MG63 (cell line): ENCODE results near the gene GRHL1. TPM values are rescaled to one million over a fixed set of nuclear protein-coding genes. Genes with fewer than 3 reads are reported as not detected.
"Not testable (repeated sequence)": the region's sequence is repeated elsewhere in the genome, so short reads cannot be mapped to it uniquely, and the experiment has no call there.

Experiments
- DNase-seq: peaks from one replicate; pipeline ENCODE4 v3.0.0-alpha.2; 2020
- H3K27me3 ChIP-seq: fragments of 250-450 bp; sonication (Bioruptor Pico); 2 replicates; pipeline ENCODE4 v1.5.1; 2020; ENCODE audit warnings: mild to moderate bottlenecking, moderate library complexity
- H3K36me3 ChIP-seq: fragments of 250-450 bp; sonication (Bioruptor Pico); 2 replicates; pipeline ENCODE4 v1.5.1; 2020; ENCODE audit warnings: mild to moderate bottlenecking, moderate library complexity
- H3K4me3 ChIP-seq: fragments of 250-450 bp; sonication (Bioruptor Pico); 2 replicates; pipeline ENCODE4 v1.5.1; 2020; ENCODE audit warnings: mild to moderate bottlenecking, moderate library complexity
- H3K9me3 ChIP-seq: fragments of 250-450 bp; sonication (Bioruptor Pico); 2 replicates; pipeline ENCODE4 v1.5.1; 2020; ENCODE audit warnings: mild to moderate bottlenecking, moderate library complexity
- total RNA-seq: library from RNA; depleted of rRNA; stranded (reverse); fragments of >200 nt; shearing (Covaris generic); gene quantifications from 2 replicates; pipeline ENCODE4 v1.2.3, GENCODE V29; 2014; ENCODE audit warnings: low replicate concordance

Gene GRHL1
- total RNA-seq, 1 experiment from 2014 or later, result 0.46 TPM

DNA sequence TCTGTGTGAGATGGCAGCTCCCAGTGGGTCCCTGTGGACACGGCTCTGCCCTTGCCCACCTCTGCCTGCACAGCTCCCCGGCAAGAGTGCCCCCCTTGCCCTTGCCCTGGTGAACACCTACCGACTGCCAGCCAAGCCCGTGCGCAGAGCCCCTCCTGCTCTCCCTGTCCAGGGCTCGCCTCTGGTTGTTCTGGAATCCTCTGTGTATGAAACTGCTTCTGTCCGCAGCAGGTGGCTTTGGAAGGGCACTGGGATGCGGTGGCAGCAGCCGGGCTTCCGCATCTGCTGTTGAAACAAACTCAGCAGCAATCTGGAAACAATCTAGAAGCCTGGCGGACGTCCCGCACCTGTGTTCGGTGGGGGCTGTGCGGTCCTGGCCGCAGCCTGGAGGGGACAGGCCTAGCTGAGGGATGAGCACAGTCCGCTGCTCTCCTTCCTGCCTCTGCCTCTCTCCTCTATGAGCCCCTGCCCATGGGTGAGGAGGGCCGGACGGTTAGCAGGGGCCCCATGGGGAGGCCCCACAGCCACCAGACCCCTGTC, 57.8 kb downstream of the GRHL1 start:
- Histone ChIP-seq H3K4me3 (no peak overlapping the region), H3K36me3 (no peaks in the 10 kb centered on the region), H3K9me3 (no peaks in the 10 kb centered on the region), H3K27me3 (no peaks in the 10 kb centered on the region)
- no peak for DNase-seq

DNA sequence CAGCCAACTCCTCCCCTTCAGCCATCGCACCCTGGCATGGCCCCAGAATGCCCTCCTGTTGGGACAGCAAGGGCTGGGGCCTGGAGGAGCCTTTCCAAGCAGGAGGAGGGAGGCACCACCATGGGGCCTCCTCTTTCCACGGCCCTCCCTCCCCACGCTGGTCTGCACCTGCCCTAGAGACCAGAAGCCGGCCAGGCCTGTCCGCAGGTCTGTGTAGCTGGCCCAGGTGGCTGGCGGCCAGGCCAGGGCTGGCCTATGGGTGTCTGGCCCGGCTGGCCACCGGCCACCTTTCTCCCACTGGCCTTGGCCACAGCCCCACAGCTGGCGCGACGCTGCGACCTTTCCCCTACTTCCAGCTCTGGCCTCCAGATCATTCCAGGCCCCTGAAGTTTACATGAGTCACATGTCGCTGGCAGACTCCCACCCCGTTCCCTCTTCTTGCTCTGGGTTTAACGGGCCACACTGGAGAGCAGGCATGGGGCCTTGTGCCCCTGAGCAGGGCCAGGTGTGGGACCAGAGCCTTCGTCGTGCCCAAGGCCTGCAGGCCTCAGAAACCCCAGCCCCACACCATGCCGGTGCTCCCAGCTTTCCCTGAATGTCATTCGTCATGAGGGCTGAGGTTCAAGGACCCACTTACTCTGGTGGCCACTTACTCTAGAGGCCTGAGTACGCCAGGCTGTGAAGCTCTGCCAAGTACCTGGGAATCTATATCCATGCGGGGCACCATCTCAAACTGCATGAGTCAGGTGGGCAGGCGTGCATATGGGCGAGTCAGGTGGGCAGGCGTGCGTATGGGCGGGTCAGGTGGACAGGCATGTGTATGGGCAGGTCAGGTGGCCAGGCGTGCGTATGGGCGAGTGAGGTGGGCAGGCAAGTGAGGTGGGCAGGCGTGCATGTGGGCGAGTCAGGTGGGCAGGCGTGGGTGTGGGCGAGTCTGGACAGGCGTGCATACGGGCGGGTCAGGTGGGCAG, 58.6 kb downstream of the GRHL1 start:
- no peaks in the 10 kb centered on the region for H3K36me3 ChIP-seq
- H3K4me3 ChIP-seq, result no peak overlapping the region
- H3K27me3 ChIP-seq, result no peaks in the 10 kb centered on the region
- DNase-seq, result peak; percentile 94
- no peaks in the 10 kb centered on the region for H3K9me3 ChIP-seq

DNA sequence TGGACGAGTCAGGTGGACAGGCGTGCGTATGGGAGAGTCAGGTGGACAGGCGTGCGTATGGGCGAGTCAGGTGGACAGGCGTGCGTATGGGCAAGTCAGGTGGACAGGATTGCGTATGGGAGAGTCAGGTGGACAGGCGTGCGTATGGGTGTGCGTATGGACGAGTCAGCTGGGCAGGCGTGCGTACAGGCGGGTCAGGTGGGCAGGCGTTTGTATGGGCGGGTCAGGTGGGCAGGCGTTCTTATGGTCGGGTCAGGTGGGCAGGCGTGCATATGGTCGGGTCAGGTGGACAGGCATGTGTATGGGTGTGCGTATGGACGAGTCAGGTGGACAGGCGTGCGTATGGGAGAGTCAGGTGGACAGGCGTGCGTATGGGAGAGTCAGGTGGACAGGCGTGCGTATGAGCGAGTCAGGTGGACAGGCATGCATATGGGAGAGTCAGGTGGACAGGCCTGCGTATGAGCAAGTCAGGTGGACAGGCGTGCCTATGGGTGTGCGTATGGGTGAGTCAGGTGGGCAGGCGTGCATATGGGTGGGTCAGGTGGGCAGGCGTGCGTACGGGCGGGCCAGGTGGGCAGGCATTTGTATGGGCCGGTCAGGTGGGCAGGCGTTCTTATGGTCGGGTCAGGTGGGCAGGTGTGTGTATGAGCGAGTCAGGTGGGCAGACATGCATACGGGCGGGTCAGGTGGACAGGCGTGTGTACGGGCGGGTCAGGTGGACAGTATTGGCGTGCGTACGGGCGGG, 59.5 kb downstream of the GRHL1 start:
- not testable (repeated sequence) for DNase-seq, H3K27me3 ChIP-seq, H3K4me3 ChIP-seq, H3K36me3 ChIP-seq, H3K9me3 ChIP-seq

DNA sequence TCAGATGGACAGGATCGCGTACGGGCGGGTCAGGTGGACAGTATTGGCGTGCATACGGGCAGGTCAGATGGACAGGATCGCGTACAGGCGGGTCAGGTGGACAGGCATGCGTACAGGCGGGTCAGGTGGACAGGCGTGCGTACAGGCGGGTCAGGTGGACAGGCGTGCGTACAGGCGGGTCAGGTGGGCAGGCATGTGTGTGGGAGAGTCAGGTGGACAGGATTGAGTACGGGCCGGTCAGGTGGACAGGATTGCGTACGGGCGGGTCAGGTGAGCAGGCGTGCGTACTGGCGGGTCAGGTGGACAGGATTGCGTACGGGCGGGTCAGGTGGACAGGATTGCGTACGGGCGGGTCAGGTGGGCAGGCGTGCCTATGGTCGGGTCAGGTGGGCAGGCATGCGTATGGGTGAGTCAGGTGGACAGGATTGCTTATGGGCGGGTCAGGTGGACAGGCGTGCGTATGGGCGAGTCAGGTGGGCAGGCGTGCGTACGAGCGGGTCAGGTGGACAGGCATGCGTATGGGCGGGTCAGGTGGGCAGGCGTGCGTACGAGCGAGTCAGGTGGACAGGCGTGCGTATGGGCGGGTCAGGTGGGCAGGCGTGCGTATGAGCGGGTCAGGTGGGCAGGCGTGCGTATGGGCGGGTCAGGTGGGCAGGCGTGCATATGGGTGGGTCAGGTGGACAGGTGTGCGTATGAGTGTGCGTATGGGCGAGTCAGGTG, 60.3 kb downstream of the GRHL1 start:
- H3K27me3 ChIP-seq, H3K36me3 ChIP-seq, H3K4me3 ChIP-seq: not testable (repeated sequence)

DNA sequence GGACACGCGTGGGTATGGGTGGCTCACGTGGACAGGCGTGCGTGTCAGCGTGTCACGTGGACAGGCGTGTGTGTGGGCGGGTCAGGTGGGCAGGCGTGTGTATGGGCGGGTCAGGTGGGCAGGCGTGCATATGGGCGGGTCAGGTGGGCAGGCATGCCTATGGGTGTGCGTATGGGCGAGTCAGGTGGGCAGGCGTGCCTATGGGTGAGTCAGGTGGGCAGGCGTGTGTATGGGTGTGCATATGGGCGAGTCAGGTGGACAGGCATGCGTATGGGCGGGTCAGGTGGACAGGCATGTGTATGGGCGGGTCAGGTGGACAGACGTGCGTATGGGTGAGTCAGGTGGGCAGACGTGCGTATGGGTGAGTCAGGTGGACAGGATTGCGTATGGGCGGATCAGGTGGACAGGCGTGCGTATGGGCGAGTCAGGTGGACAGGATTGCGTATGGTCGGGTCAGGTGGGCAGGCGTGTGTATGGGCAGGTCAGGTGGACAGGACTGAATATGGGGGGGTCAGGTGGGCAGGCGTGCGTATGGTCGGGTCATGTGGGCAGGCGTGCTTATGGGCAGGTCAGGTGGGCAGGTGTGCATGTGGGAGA, 61.0 kb downstream of the GRHL1 start:
- not testable (repeated sequence) for DNase-seq, H3K4me3 ChIP-seq, H3K27me3 ChIP-seq, H3K36me3 ChIP-seq, H3K9me3 ChIP-seq

More for the DNA sequence above, 60.3 kb downstream of the GRHL1 start:
- DNase-seq, H3K9me3 ChIP-seq: not testable (repeated sequence)

DNA sequence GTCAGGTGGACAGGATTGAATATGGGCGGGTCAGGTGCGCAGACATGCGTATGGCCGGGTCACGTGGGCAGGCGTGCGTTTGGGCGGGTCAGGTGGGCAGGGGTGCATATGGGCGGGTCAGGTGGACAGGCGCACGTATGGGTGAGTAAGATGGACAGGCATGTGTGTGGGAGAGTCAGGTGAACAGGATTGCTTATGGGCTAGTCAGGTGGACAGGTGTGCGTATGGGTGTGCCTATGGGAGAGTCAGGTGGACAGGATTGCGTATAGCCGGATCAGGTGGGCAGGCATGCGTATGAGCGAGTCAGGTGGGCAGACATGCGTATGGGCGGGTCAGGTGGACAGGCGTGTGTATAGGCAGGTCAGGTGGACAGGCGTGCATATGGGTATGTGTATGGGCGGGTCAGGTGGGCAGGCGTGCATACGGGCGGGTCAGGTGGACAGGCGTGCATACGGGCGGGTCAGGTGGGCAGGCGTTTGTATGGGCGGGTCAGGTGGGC, 61.5 kb downstream of the GRHL1 start:
- Histone ChIP-seq H3K27me3 (no peaks in the 10 kb centered on the region), H3K9me3 (no peaks in the 10 kb centered on the region), H3K36me3 (no peaks in the 10 kb centered on the region), H3K4me3 (no peak overlapping the region)
- DNase-seq, result no peak

DNA sequence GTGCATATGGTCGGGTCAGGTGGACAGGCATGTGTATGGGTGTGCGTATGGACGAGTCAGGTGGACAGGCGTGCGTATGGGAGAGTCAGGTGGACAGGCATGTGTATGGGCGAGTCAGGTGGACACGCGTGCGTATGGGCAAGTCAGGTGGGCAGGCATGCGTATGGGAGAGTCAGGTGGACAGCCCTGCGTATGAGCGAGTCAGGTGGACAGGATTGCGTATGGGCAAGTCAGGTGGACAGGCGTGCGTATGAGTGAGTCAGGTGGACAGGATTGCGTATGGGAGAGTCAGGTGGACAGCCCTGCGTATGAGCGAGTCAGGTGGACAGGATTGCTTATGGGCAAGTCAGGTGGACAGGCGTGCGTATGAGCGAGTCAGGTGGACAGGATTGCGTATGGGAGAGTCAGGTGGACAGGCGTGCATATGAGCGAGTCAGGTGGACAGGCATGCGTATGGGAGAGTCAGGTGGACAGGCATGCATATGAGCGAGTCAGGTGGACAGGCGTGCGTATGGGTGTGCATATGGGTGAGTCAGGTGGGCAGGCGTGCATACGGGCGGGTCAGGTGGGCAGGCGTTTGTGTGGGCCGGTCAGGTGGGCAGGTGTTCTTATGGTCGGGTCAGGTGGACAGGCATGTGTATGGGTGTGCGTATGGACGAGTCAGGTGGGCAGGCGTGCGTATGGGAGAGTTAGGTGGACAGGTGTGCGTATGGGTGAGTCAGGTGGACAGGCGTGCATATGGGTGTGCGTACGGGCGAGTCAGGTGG, 62.3 kb downstream of the GRHL1 start:
- not testable (repeated sequence) for DNase-seq, H3K27me3 ChIP-seq, H3K36me3 ChIP-seq, H3K9me3 ChIP-seq, H3K4me3 ChIP-seq

DNA sequence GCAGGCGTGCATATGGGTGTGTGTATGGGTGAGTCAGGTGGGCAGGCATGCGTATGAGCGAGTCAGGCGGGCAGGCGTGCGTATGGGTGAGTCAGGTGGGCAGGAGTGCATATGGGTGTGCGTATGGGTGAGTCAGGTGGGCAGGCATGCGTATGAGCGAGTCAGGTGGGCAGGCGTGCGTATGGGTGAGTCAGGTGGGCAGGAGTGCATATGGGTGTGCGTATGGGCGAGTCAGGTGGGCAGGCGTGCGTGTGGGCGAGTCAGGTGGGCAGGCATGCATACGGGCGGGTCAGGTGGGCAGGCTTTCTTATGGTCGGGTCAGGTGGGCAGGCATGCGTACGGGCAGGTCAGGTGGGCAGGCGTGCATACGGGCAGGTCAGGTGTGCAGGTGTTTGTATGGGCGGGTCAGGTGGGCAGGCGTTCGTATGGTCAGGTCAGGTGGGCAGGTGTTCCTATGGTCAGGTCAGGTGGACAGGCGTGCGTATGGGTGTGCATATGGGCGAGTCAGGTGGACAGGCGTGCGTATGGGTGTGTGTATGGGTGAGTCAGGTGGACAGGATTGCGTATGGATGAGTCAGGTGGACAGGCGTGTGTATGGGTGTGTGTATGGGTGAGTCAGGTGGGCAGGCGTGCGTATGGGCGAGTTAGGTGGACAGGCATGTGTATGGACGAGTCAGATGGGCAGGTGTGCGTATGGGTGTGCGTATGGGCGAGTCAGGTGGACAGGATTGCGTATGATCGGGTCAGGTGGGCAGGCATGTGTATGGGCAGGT, 63.1 kb downstream of the GRHL1 start:
- no peak for DNase-seq
- no peaks in the 10 kb centered on the region for H3K36me3 ChIP-seq
- no peaks in the 10 kb centered on the region for H3K27me3 ChIP-seq
- H3K9me3 ChIP-seq, result no peaks in the 10 kb centered on the region
- H3K4me3 ChIP-seq, result no peak overlapping the region

DNA sequence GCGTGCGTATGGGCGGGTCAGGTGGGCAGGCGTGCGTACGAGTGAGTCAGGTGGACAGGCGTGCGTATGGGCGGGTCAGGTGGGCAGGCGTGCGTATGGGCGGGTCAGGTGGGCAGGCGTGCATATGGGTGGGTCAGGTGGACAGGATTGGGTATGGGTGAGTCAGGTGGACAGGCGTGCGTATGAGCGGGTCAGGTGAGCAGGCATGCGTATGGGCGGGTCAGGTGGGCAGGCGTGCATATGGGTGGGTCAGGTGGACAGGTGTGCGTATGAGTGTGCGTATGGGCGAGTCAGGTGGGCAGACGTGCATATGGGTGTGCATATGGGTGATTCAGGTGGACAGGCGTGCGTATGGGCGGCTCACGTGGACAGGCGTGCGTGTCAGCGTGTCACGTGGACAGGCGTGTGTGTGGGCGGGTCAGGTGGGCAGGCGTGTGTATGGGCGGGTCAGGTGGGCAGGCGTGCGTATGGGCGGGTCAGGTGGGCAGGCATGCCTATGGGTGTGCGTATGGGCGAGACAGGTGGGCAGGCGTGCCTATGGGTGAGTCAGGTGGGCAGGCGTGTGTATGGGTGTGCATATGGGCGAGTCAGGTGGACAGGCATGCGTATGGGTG, 64.0 kb downstream of the GRHL1 start:
- H3K36me3 ChIP-seq, H3K27me3 ChIP-seq, H3K4me3 ChIP-seq, DNase-seq, H3K9me3 ChIP-seq: not testable (repeated sequence)

DNA sequence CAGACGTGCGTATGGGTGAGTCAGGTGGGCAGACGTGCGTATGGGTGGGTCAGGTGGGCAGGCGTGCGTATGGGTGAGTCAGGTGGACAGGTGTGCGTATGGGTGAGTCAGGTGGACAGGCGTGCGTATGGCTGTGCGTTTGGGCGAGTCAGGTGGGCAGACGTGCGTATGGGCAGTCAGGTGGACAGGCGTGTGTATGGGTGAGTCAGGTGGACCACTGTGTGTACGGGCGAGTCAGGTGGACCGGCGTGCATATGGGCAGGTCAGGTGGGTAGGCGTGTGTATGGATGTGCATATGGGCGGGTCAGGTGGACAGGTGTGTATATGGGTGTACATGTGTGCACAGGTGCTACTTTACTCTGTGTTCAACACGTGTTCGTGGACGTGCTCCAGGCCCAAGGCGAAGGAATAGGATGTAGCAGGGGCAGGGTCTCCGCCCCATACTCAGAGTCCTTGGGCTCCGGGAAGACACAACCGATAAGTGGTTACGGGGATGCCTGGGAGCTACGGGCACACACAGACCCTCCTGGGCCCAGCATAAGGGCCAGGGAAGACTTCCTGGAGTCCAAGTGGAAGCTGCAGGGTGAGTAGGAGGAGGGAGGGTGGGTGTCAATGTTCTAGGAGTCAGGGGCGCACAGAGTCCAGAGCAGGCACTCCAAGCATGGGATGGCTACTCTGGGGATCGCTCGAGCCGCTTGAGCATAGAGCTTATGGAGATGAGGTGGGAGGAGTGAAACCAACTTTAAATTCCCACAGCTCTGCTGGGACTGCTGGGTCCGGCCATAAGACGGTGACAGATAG, 64.7 kb downstream of the GRHL1 start:
- no peaks in the 10 kb centered on the region for H3K9me3 ChIP-seq
- H3K27me3 ChIP-seq, result no peaks in the 10 kb centered on the region
- H3K36me3 ChIP-seq, result no peaks in the 10 kb centered on the region
- no peak overlapping the region for H3K4me3 ChIP-seq
- DNase-seq, result no peak

DNA sequence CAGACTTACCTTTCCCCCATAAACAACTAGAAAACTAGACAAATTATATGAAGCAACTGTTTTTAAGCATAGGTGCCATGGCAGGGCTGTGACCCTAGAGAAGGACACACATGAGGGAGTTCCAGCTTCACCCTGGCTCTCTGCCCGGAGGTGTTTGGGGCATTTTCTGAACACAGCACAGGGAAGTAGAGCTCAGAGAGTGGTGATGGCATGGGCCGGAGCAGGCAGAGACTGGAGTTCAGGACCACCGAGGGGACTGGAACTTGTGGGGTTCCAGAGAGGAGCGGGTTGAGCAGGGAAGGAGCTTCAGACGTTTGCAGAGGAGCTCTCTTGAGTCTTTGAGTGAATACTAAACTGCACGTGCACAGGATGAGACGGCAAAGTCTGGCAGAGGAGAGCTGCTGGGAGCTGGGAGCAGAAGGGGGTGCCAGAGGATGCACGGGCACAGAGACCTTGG, 65.3 kb downstream of the GRHL1 start:
- H3K9me3 ChIP-seq, result no peaks in the 10 kb centered on the region
- H3K36me3 ChIP-seq, result no peaks in the 10 kb centered on the region
- H3K4me3 ChIP-seq, result no peak overlapping the region
- no peaks in the 10 kb centered on the region for H3K27me3 ChIP-seq
- no peak for DNase-seq

DNA sequence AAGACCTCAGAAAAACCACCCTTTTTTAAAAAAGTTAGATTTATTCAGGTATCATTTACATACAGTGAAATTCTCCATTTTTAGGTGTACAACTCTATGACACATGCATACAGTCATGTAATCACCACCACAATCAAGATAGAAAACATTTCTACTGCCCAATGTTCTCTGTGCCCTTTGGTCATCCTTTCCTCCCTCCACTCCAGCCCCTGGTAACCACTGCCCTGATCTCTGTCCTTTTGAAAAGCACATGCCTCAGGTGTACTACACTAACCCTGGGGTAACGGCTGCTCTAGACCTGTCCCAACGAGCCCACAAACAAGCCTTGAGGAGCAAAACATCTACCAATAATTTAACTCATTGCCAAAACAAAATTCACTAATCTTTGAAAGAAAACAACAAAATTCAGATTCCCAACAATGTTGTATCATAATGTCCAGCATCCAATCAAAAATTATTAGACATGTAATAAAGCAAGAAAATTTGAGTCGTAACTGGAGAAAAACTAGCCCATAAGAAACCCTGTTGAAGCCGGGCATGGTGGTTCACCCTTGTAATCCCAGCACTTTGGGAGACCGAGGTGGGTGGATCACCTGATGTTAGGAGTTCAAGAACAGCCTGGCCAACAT, 65.9 kb downstream of the GRHL1 start:
- no peaks in the 10 kb centered on the region for H3K27me3 ChIP-seq
- no peaks in the 10 kb centered on the region for H3K36me3 ChIP-seq
- H3K4me3 ChIP-seq, result no peak overlapping the region
- H3K9me3 ChIP-seq, result no peaks in the 10 kb centered on the region
- DNase-seq, result no peak

DNA sequence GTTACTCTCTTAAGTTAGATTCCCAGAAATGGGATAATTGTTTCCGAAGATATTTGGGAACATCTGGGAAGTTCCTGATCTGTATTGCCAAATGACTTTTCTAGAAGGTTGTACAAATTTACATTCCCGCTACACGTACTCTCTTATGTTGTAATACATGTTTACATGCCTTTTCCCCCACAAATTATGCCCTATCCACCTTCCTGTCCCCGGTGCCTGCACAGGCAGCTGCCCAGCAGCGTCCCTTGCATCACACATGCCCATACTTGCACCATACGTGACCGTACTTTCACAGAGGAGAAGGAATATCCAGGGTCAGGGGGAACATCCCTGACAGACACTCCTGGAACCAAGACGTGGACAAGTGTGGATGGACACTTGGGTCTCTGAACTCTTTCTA, 67.7 kb downstream of the GRHL1 start:
- no peak overlapping the region for H3K4me3 ChIP-seq
- no peaks in the 10 kb centered on the region for H3K27me3 ChIP-seq
- no peaks in the 10 kb centered on the region for H3K9me3 ChIP-seq
- H3K36me3 ChIP-seq, result no peaks in the 10 kb centered on the region
- no peak for DNase-seq
